ENCODE data around the gene DPP4. TPM values are rescaled to one million over a fixed set of nuclear protein-coding genes. Genes with fewer than 3 reads are reported as not detected.

DPP4 gene
- total RNA-seq, 1 donor from 2014 or later, result 1.7 TPM

DNA sequence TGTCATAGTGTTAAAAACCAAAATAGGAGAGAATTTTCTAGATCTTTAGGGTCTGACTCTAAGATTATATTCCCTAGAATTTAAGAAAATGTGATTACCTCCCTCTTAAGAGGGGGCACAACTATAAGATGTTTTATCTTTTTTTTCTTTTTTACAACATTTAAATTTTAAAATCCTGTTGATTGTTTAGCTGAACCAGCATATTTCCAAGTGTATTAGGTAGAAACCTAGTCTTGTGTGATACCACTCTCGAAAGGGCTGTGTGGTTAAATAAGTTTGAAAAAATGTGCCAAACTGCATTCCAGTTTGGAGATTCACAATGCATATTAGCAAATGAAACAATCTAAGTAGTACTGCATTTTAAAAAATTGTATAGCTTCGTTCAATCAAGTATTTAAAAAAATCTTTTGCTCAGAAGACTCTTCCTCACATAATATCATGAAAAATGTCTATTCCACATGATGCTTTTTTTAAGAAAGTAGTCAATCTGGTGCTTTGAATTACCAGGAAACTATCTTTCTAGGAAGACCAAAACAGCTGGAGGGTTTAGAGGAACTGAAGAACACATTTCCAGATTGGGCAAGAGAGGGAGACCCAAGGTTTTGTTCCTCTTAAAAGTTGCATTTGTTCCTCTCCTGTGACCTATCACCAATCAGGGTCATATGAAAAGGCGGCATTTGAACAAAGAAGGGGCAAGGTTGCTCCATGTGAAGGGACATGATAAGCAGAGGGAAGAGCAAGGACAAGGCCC is 98.8 kb downstream of the DPP4 start:
- Histone ChIP-seq H3K27me3 (no peaks in the 10 kb centered on the region), H3K27ac (no peak overlapping the region), H3K36me3 (no peaks in the 10 kb centered on the region), H3K4me3 (no peak overlapping the region), H3K4me1 (no peaks in the 10 kb centered on the region), H3K9me3 (no peaks in the 10 kb centered on the region)
- intact Hi-C loops (cut with DNase I), result no loop called here
- TF ChIP-seq, protein P1, sequence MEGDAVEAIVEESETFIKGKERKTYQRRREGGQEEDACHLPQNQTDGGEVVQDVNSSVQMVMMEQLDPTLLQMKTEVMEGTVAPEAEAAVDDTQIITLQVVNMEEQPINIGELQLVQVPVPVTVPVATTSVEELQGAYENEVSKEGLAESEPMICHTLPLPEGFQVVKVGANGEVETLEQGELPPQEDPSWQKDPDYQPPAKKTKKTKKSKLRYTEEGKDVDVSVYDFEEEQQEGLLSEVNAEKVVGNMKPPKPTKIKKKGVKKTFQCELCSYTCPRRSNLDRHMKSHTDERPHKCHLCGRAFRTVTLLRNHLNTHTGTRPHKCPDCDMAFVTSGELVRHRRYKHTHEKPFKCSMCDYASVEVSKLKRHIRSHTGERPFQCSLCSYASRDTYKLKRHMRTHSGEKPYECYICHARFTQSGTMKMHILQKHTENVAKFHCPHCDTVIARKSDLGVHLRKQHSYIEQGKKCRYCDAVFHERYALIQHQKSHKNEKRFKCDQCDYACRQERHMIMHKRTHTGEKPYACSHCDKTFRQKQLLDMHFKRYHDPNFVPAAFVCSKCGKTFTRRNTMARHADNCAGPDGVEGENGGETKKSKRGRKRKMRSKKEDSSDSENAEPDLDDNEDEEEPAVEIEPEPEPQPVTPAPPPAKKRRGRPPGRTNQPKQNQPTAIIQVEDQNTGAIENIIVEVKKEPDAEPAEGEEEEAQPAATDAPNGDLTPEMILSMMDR (IDR thresholded peaks at IDR 0.05), result no peak
- DNase-seq (ENCODE audit: low spot score in 2 of 2), result no peak

DNA sequence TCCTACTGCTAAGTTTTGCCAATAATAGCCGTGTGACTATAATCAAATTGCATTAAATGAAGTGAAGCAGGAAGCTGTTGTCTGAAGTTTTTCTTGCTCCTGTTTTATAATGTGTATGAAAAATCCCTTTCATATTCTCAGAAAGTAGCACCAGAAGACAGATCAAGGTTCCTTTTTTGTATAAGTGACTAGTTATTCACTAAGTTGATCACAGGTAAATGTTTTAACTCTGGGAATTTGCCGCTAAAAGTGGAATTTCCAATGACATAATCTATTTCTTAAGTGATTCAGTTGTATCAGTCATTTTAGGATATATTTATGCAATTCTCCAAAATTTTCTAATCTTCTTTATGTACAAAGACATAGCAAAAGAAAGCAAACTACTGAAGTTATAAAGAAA is 99.6 kb downstream of the DPP4 start:
- Histone ChIP-seq H3K4me3 (no peak overlapping the region), H3K27me3 (no peaks in the 10 kb centered on the region), H3K9me3 (no peaks in the 10 kb centered on the region), H3K4me1 (no peaks in the 10 kb centered on the region), H3K36me3 (no peaks in the 10 kb centered on the region), H3K27ac (no peak overlapping the region)
- no peak for DNase-seq (ENCODE audit: low spot score in 2 of 2)
- intact Hi-C loops (cut with DNase I), result no loop called here
- TF ChIP-seq, protein P1 (IDR thresholded peaks at IDR 0.05), result no peak

DNA sequence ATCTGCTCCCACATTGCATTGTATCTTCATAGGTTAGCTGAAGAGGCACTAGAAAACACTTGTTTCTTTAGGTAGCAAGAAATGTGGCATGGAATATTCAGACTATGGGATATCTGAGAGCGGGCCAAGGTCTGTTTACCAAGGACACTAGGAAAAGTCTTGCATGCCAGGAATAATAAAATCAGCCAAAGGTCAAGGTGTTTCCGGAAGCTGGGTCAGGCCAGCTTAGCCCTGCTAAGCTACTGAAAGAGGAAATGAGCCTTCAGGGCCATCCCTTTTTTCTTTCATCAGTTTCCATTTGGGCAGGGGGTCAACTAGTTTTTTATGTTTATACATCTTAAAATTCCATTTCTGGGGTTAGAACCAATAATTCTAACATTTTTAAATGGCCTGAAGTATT is 101.1 kb downstream of the DPP4 start:
- intact Hi-C loops (cut with DNase I), result no loop called here

DNA sequence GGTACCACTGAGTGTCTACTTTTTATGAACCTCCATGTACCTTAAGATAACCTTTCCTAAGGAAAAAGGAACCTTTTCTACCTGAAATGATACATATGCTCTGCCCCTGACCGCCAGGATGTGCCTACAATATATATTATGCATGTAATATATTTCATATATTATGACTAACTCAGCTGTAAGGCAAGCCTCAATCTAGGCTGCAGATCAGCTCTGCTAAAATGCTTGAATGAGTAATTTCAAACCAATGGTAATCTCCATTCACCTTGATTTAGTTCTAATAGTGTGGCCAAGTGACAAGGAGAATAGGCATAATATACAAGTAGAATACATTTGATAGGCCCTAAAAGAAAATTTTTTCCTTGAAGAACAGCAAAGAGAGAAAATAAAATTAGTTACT is 101.8 kb downstream of the DPP4 start:
- intact Hi-C loops (cut with DNase I), result no loop called here
- no peak overlapping the region for H3K4me3 ChIP-seq
- TF ChIP-seq, protein P1 (IDR thresholded peaks at IDR 0.05), result no peak

More for the DNA sequence above, 101.1 kb downstream of the DPP4 start:
- Histone ChIP-seq H3K36me3 (no peaks in the 10 kb centered on the region), H3K27ac (no peak overlapping the region), H3K4me3 (no peak overlapping the region), H3K4me1 (no peaks in the 10 kb centered on the region), H3K9me3 (no peaks in the 10 kb centered on the region), H3K27me3 (no peaks in the 10 kb centered on the region)
- TF ChIP-seq, protein P1 (IDR thresholded peaks at IDR 0.05), result no peak
- no peak for DNase-seq (ENCODE audit: low spot score in 2 of 2)

DNA sequence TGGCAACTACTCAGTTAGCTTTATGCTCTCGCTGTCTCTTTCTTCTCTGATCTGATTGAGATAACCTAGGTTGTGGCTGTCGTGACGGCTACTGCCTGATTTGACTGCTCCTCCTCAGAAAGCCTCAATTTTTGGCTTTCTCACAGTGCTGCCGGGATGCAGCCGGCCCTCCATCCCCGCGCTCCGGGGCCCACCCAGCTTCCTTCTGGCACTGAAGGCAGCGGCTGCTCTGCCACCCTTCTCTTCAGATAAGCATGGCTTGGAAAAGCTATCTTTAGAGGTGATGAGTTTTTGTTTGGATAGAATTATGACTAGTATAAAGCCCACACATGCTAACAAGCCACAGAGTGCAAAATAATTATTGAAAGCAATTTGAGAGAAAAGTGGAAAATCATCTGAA is 102.5 kb downstream of the DPP4 start:
- Histone ChIP-seq H3K4me3 (no peak overlapping the region), H3K4me1 (no peaks in the 10 kb centered on the region), H3K27ac (no peak overlapping the region), H3K9me3 (no peaks in the 10 kb centered on the region), H3K36me3 (no peaks in the 10 kb centered on the region), H3K27me3 (no peaks in the 10 kb centered on the region)
- intact Hi-C loops (cut with DNase I), result no loop called here
- TF ChIP-seq, protein P1 (IDR thresholded peaks at IDR 0.05), result no peak
- no peak for DNase-seq (ENCODE audit: low spot score in 2 of 2)

More for the DNA sequence above, 101.8 kb downstream of the DPP4 start:
- no peaks in the 10 kb centered on the region for H3K27me3 ChIP-seq
- H3K27ac ChIP-seq, result no peak overlapping the region
- H3K9me3 ChIP-seq, result no peaks in the 10 kb centered on the region
- no peaks in the 10 kb centered on the region for H3K4me1 ChIP-seq
- no peaks in the 10 kb centered on the region for H3K36me3 ChIP-seq
- DNase-seq (ENCODE audit: low spot score in 2 of 2), result no peak
